HUES48 (cell line): Measurements from ENCODE around the gene GXYLT1.

ENCODE experiments used
- H3K27ac ChIP-seq: one replicate; pipeline ENCODE4 v1.7.0; 2013; ENCODE audit warnings: low read depth, low read length, inconsistent platforms
- H3K27me3 ChIP-seq: 2 replicates; pipeline ENCODE4 v1.6.1; 2013; ENCODE audit warnings: mild to moderate bottlenecking, low read length; ENCODE audit not compliant: control insufficient read depth, insufficient read depth
- H3K36me3 ChIP-seq: 2 replicates; pipeline ENCODE4 v1.6.1; 2013; ENCODE audit warnings: low read length; ENCODE audit not compliant: control insufficient read depth, insufficient read depth
- H3K4me1 ChIP-seq: 2 replicates; pipeline ENCODE4 v1.6.1; 2013; ENCODE audit warnings: mild to moderate bottlenecking, low read length; ENCODE audit not compliant: control insufficient read depth, insufficient read depth
- H3K4me3 ChIP-seq: 2 replicates; pipeline ENCODE4 v1.5.1; 2013; ENCODE audit warnings: mild to moderate bottlenecking, low read depth, low read length
- H3K9ac ChIP-seq: 2 replicates; pipeline ENCODE4 v1.6.1; 2013; ENCODE audit warnings: mild to moderate bottlenecking, low read depth, low read length, moderate library complexity
- H3K9me3 ChIP-seq: 2 replicates; pipeline ENCODE4 v1.6.1; 2013; ENCODE audit warnings: low read length; ENCODE audit not compliant: control insufficient read depth, insufficient read depth

Gene GXYLT1

GRCh38 chr12:42094277-42094676, 50.4 kb downstream of the GXYLT1 start:
- no peaks in the 10 kb centered on the region for H3K27me3 ChIP-seq
- H3K9ac ChIP-seq, result no peak overlapping the region
- no peak overlapping the region for H3K4me3 ChIP-seq
- H3K27ac ChIP-seq, result no peak overlapping the region
- H3K4me1 ChIP-seq, result peaks cover 22% of the 10 kb centered on the region; the same call in 1 of the 2 replicates
- H3K36me3 ChIP-seq, result peaks cover 10% of the 10 kb centered on the region; the same call in 1 of the 2 replicates
- H3K9me3 ChIP-seq, result no peaks in the 10 kb centered on the region

GRCh38 chr12:42091769-42092168, 52.9 kb downstream of the GXYLT1 start:
- no peak overlapping the region for H3K9ac ChIP-seq
- H3K4me3 ChIP-seq, result no peak overlapping the region
- no peaks in the 10 kb centered on the region for H3K9me3 ChIP-seq
- H3K27ac ChIP-seq, result no peak overlapping the region
- peaks cover 15% of the 10 kb centered on the region; the same call in 1 of the 2 replicates for H3K36me3 ChIP-seq
- H3K4me1 ChIP-seq, result peaks cover 29% of the 10 kb centered on the region; the same call in 1 of the 2 replicates
- H3K27me3 ChIP-seq, result no peaks in the 10 kb centered on the region

DNA sequence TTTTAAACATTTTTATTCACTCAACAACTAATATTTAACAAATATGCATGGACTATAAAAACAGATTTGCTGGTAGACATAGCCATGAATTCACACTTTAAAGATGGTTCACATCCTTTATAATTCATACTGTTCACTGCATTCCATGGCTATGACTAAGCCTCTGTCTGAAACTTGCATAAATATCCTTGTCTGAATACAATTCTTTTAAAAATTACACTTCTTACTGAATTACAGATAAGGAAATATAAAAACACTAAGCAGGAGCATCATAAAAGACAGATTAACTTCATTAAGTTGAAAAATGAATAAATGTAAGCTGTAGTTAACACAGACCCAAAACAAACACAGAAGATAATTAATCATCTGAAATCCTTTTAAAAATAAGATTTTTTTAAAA, 53.8 kb downstream of the GXYLT1 start:
- H3K4me1 ChIP-seq, result peaks cover 29% of the 10 kb centered on the region; the same call in 1 of the 2 replicates
- no peak overlapping the region for H3K27ac ChIP-seq
- H3K4me3 ChIP-seq, result no peak overlapping the region
- no peak overlapping the region for H3K9ac ChIP-seq
- H3K9me3 ChIP-seq, result no peaks in the 10 kb centered on the region
- no peaks in the 10 kb centered on the region for H3K27me3 ChIP-seq
- peaks cover 6% of the 10 kb centered on the region; the same call in 1 of the 2 replicates for H3K36me3 ChIP-seq

GRCh38 chr12:42086031-42086430, 58.6 kb downstream of the GXYLT1 start:
- no peaks in the 10 kb centered on the region for H3K9me3 ChIP-seq
- peaks cover 5% of the 10 kb centered on the region; the same call in 1 of the 2 replicates for H3K36me3 ChIP-seq
- H3K4me1 ChIP-seq, result peaks cover 22% of the 10 kb centered on the region; the same call in 1 of the 2 replicates
- no peak overlapping the region for H3K9ac ChIP-seq
- H3K27ac ChIP-seq, result no peak overlapping the region
- no peak overlapping the region for H3K4me3 ChIP-seq
- no peaks in the 10 kb centered on the region for H3K27me3 ChIP-seq

- H3K27ac ChIP-seq, result no peak overlapping the region
- H3K4me1 ChIP-seq, result peaks cover 18% of the 10 kb centered on the region; the same call in 1 of the 2 replicates
- H3K9me3 ChIP-seq, result no peaks in the 10 kb centered on the region
- no peak overlapping the region for H3K4me3 ChIP-seq
- no peaks in the 10 kb centered on the region for H3K27me3 ChIP-seq
- peaks cover 5% of the 10 kb centered on the region; the same call in 1 of the 2 replicates for H3K36me3 ChIP-seq
- H3K9ac ChIP-seq, result no peak overlapping the region
Observed at GRCh38 chr12:42085594-42085993, 59.1 kb downstream of the GXYLT1 start.

DNA sequence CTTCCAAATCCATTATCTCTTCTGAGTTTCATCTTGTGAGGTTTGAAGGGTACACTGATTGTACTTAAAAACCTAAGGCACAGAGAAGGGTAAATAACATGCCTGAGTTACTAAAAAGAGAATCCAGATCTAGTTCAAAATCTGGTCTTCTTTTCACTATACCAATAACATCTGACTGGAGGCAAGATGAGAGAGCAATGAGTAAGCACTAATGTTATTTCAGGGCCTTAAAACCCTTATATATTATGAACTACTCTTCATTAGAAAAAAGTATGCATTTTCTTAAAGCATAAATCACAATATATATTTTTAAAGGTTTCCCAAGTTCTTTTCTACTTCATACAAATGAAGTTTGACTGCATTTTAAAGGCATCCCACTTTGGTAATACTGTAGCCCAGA, 60.2 kb downstream of the GXYLT1 start:
- H3K9ac ChIP-seq, result no peak overlapping the region
- H3K9me3 ChIP-seq, result no peaks in the 10 kb centered on the region
- H3K27me3 ChIP-seq, result no peaks in the 10 kb centered on the region
- H3K27ac ChIP-seq, result no peak overlapping the region
- H3K4me3 ChIP-seq, result no peak overlapping the region
- peaks cover 5% of the 10 kb centered on the region; the same call in 1 of the 2 replicates for H3K36me3 ChIP-seq
- peaks cover 8% of the 10 kb centered on the region; the same call in 1 of the 2 replicates for H3K4me1 ChIP-seq

DNA sequence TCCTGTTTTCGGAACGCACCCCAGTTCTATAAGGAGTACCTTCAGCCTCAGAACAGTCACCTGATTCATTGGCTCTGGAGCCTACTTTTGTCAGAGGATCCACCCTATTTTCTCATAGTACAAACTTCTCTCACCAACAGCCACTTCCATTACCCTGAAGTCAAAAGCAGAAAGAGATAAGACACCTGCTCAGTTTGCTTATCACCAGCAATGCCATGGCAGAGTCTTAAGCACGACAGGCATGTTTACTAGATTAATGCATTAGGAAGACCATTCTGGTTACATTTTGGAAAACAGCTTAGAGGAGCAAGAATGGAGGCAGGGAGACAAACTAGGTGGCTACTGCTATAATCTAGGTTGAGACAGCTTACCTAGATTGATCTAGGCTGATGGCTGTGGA, 67.7 kb downstream of the GXYLT1 start:
- Histone ChIP-seq H3K9me3 (peaks cover 7% of the 10 kb centered on the region), H3K27ac (no peak overlapping the region), H3K4me3 (no peak overlapping the region), H3K9ac (no peak overlapping the region), H3K36me3 (no peaks in the 10 kb centered on the region), H3K27me3 (no peaks in the 10 kb centered on the region), H3K4me1 (no peaks in the 10 kb centered on the region)

GRCh38 chr12:42070036-42070435, 74.6 kb downstream of the GXYLT1 start:
- no peaks in the 10 kb centered on the region for H3K4me1 ChIP-seq
- H3K9me3 ChIP-seq, result peaks cover 7% of the 10 kb centered on the region
- no peaks in the 10 kb centered on the region for H3K27me3 ChIP-seq
- H3K27ac ChIP-seq, result no peak overlapping the region
- H3K9ac ChIP-seq, result no peak overlapping the region
- no peaks in the 10 kb centered on the region for H3K36me3 ChIP-seq
- H3K4me3 ChIP-seq, result no peak overlapping the region

DNA sequence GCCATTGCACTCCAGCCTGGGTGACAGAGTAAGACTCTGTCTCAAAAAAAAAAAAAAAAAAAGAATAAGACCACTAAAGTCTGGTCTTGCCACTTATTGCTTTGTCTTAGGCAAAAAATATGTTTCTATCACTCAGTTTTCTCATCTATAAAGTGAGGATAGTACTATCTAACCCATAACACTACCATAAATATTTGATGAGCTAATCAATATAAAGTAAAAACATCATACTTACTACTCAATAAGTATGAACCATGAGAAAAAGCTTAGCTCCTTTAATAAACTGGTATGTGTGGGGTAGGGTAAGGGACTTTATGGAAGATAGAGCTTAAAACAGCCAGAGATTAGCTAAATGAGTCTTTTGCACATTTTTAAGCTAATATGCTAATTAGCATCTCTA, 85.5 kb downstream of the GXYLT1 start:
- H3K9me3 ChIP-seq, result peaks cover 34% of the 10 kb centered on the region
- H3K4me1 ChIP-seq, result no peaks in the 10 kb centered on the region
- no peaks in the 10 kb centered on the region for H3K27me3 ChIP-seq
- no peak overlapping the region for H3K27ac ChIP-seq
- no peak overlapping the region for H3K4me3 ChIP-seq
- H3K9ac ChIP-seq, result no peak overlapping the region
- H3K36me3 ChIP-seq, result no peaks in the 10 kb centered on the region

DNA sequence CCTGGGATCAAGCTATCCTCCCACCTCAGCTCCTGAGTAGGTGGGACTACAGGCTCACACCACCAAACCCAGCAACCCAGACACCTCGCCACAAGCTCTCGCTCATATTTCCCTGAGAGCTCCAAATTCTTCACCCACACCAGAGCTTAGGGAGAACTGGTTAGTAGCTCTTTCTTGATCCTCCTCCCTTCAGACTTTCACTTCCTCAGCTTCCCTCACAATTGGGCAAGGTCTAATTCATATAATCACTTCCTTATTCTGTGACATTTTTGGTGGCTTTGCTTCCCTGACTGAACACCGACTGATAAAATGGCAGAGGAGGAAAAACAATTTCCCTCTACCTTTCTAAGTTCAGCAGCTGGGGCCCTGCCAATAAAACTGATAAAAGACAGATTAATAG, 88.5 kb downstream of the GXYLT1 start:
- H3K4me1 ChIP-seq, result no peaks in the 10 kb centered on the region

DNA sequence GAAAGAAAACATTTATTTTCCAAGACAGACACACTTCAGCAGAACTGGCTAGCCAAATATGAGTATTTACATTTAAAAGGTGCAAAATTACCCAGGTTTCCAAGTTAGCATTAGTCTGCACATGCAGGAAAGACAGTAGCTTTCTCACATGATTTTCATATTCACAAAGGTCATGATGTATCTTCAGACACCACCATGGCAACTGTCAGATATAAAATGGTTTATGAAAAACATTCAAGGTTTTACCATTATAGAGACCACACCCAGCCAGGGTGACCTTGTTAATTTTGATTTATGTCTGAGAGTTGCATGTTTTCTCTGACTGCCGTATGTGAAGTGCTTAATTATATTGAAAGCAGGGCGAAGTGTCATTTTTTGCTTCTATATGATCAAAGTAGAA, 91.2 kb downstream of the GXYLT1 start:
- Histone ChIP-seq H3K4me3 (no peak overlapping the region), H3K9ac (no peak overlapping the region), H3K9me3 (peaks cover 16% of the 10 kb centered on the region), H3K27me3 (no peaks in the 10 kb centered on the region), H3K36me3 (no peaks in the 10 kb centered on the region), H3K27ac (no peak overlapping the region), H3K4me1 (no peaks in the 10 kb centered on the region)

More for the DNA sequence above, 88.5 kb downstream of the GXYLT1 start:
- Histone ChIP-seq H3K9ac (no peak overlapping the region), H3K4me3 (no peak overlapping the region), H3K36me3 (no peaks in the 10 kb centered on the region), H3K9me3 (peaks cover 15% of the 10 kb centered on the region), H3K27ac (no peak overlapping the region), H3K27me3 (no peaks in the 10 kb centered on the region)
